HG03457 (cell line): ENCODE measurements around the gene CMBL.
"Not testable (repeated sequence)": the region's sequence is repeated elsewhere in the genome, so short reads cannot be mapped to it uniquely, and the experiment has no call there.

Experiments used
- ATAC-seq: cut with Tn5 transposase; IDR thresholded peaks from one replicate; pipeline ENCODE4 v1.9.1; 2021; ENCODE audit warnings: moderate number of reproducible peaks; ENCODE audit not compliant: unreplicated experiment

Gene CMBL

DNA sequence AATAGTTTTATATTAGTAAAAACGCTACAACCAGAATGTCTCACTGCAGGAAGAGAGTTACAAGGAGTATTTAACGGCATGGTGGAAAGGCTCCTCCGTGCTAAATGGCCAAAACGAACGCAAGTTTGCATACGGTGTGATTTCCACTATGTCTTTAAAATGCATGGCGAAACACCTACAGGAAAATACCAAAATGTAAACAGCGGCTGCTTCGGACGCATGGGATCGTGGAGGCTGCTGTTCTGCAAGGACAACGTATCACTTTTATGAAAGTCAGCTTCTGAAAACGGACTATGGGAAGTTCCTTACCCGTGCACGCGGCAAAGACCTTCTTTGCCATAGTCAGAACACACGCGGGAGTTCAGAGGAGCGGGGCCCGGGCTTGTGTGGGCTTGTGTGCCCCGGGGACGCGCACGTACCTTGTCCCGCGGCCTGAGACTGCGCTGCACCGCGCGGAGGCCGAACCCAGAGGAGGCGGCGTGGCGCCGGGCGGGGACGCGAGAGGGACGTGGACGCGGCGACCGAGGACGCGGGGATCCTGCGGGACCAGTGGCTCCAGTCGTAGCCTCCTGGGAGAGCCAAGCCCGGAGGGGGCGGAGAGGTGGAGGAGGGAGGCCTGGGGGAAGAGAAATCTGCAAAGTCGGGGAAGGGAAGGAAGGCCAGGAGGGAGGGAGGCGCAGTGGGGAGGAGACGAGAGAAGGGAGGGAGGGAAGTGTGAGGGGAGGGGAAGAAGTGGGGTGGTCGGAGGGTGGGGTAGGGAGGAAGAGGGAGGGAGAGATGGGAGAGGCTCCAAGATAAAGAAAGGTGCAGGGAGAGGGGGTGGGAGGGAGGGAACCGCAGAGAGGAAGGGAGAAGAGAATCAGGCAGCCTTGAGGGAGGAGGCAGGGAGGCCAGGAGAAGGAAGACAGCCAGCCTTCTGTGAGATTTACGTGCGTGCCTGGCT lies at the start of gene CMBL:
Gene CMBL (minus strand): TSS at position 697 of the 943 bp plus-strand sequence. CDS start 17,140 bp downstream, outside the sequence.
- ATAC-seq = peak; percentile 81

DNA sequence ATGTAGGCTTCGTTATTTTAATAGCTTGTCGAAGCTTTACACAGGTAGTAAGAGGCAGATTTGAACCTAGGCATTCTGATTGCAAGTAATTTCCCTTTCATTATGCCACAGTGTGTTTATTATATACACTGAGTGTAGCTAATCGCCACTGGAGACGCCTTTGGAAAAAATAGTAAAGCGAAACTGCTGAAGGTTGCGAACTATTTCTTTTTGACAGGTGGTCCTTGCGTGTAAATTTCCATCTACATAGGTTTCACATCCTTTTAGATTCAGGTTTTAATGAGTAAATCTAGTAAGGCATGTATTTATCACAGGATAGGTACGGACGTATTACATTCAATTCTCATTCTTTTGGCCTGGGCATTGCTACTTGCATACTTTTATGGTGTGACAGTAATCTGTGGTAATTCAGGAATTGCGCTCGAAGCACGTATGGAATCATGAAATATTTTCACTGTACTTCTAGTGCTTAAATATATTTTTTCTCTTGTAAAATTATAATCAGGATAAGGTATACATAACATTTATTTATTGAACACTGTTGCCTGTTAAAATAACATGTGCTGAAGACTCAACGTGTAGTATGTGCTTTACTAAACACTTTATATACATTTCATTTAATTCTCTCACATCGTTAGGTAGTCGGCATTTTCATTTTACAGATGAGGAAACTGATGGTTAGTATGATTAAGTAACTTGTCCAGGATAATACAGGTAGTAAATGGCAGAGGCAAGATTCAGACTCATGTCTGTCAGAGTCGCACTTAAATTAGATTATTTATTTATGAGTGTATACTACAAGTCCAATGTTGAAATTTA lies 47.6 kb upstream of the CMBL start:
- ATAC-seq = no peak

DNA sequence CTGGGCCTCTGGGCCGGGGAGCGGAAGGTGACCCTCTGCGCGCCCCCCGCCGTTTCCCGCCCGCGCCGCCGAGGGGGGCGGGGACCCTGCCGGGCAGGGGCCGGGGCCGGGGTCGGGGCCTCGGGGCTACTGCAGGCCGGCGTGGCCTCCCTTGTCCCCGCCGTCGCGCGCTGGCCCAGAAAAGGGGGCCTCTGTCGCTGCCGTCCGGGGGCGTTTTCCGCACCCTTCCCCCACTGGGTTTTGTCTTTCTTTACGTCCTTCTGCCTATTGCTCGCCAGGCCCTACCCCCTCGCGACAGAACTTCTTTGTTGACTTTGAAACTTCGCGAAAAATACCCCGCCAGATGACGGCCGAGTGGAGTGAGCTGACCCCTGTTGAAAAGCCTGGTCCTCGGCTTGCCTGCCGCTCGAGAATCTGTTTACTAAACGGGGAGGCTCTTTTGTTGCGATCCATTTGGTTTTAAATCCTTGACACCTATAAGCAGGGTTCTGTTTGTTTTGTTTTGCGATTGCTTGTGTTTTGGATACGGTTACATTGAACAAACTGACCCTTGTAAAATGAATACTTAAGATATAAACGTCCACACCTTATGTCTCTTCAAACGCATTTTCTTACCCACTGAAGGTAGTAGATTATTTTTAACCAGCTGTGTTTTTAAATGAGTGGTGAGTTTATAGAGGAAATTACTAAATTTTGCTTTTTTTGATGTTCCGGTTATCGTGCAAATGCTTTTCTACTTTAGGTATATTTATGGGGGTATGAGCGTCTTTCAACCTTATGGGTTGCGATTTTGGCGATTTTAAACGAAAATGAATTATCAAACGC lies 46.6 kb upstream of the CMBL start:
- ATAC-seq = no peak

DNA sequence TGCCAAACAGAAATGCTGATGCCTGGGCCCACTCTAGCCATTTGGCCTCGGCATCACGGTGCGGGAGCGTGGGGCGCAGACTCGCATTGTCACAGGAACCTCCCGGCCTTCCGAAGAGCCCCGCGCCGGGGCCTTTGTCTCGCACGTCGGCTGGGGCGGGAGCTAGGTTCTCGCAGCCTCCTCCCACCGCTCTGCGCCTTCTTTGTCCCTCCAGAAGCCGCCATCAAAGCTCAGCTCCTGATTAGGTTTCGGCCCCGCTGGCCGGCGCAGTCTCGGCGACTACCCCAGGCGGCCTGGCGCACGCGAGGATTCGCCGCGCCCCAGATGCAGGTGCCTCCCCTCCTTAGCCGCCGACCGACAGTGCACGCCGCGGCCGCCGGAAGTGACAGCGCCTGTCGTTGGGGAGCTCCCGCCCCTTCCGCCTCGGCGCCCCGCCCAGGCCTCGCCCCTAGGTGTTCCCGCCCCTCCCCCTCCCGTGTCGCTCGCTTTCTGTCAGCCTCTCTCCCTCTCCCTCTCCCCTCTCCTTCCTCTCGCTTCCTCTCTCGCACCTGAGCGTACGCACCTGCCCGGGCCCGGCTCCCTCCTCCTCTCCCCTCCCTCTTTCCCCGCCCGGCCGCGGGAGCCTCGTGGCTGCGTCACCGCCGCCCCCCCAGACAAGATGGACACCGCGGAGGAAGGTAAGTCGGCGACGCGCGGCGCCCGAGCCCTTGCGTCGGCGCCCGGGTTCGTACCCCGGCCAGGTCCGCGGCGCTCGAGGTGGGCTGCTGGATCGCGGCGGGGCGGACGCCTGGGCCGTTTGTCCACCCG lies 45.7 kb upstream of the CMBL start, which contains the start of gene MARCHF6:
Gene MARCHF6 (plus strand): TSS at position 455 of the 807 bp plus-strand sequence. CDS start 204 bp downstream, at position 659.
- ATAC-seq = peak; percentile 73

DNA sequence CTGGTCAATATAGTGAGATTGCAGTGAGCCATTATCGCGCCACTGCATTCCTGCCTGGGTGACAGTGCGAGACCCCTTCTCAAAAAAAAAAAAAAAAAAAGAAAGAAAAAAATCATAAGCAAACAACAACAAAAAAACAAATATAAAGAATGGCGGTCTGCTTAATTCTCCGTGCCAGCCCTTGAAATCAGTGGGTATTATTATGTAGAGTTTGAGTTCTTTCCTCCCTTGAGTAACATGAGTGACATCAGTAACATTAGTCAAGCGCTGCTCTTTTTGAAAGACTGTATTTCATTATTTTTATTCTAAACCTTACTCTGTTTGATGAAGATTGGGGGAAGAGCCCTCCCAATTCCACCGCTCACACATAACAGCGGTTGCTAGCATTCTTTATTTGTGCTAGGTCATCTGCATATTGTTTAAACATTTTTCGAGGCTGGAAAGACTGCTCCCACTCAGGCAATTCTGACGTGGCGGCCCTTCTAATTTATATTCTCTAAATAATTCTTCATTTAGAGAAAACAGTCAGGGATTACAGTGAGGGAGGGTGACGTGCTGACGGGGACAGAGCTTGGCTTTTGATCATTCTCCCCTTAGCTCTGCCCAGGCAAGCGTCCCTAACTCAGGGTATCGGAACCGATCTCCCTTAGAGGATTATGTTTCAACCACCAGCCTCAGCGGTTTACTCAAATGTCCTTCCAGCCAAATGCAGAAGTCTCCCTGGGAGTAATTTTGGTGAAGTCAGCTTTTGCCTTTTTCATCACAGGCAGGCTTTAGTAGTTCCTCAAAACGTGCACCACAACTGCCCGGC lies 44.9 kb upstream of the CMBL start:
- ATAC-seq = peak; percentile 25

DNA sequence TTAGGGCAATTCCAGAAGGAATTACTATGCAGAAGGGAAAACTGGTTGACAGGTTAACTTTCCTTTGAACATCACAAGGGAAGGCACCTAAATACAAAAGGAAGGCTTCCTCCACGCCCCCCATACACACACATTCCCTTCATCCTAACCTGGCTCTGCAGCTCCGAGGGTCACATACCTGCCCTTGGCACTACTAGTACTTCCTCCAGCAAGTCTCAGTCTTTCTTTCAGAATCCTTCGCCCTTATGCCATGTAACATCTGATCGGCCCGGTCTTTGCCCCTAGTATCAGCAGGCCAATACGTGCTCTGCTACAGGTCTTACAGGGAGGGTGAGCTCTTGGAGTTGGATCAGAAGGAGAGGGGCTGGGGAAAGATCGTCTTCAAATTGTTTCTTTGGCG lies 44.2 kb upstream of the CMBL start:
- ATAC-seq = no peak

DNA sequence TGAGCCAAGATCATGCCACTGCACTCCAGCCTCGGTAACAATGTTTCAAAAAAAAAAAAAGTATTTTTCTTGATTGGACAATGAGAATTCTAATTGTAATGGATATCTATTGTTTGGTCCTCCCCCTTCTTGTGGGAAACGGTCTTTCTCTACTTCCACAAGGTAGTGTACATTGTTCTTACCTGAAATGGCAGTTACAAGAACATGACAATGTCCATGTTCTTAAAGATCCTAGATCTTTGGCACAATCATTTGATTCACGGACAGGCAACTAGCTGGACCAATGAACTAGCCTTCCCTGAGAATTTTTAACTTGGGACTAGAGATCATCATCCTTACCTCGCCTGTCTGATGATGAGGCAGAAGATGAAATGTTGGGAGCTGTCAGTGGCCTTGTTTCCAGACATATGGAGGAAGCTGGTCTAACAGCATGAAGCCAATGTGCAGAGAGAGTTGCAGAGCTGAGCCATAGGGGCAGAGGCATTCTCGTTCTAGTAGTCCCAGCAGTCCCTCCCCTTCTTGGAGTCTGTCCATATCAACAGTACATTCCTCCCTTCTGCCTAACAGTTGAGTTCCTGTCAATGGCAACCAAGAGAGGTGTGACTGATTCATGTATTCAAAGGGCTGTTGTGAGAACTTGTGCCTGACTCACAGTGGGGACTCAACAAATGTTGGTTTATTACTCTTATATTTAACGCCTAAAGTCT lies 43.6 kb upstream of the CMBL start:
- no peak for ATAC-seq

DNA sequence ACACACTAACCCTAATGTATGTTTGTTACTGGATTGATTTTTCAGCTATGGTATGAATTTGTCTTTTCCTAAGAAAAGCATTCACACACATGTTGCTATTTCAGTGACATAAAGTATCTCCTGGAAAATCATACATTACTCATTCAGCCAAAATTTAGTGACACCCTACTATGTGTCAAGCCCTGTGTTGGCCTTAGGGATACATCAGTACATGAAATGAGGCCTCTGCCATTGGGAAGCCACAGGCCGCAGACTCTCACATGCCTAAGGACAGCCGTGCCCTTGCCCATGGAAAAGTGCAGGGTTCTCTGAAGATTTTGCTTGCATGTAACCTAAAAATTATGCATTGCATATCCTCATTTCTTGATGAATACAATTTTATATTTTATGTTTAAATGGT lies 40.6 kb upstream of the CMBL start:
- no peak for ATAC-seq

DNA sequence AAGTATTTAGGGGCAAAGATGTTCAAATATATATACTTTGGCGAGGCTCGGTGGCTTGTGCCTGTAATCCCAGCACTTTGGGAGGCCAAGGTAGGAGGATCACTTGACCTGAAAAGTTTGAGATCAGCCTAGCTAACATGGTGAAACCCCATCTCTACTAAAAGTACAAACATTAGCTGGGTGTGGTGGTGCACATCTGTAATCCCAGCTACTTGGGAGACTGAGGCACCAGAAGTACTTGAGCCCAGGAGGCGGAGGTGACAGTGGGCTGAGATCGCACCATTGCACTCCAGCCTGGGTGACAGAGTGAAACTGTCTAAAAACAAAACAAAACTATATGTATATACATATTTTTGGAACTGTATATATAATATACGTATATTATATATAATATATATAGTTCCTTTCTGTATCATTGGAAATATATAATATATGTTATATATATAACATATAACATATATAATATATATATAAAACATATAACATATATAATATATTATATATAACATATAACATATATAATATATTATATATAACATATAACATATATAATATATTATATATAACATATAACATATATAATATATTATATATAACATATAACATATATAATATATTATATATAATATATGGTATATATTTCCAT lies 36.9 kb upstream of the CMBL start:
- not testable (repeated sequence) for ATAC-seq

DNA sequence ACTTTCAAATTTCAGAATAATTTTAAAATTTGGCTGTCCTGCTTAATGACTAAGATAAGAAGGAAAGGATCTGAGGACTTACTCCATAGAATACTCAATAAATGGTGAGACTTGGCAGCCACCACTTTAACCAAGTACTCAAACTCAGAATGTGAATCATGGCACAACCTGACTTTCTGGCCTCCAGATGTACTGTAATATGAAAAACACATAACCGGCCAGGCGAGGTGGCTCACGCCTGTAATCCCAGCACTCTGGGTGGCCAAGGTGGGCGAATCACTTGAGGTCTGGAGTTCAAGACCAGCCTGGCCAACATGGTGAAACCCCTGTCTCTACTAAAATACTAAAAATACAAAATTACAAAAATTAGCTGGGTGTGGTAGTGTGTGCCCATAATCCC lies 35.8 kb upstream of the CMBL start:
- ATAC-seq = no peak

DNA sequence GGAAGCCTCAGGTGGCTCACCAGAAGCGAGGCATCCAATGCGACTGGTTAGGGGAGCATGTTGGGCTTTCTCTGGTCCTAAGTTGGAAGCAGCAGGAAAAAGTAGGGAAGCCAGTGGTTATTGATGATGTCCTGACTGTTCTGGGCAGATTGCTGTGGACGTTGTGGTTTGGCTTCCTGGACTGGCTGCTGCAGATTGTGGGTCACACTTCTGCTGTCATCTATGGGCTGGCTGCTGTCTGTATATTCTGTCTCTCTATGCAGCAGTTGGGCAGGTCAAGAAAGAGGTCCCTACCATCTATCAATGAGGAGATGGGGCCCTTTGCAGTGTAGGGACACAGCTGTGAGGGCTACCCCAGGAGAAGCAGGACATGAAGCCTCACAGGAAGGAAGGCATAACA lies 32.3 kb upstream of the CMBL start:
- no peak for ATAC-seq

DNA sequence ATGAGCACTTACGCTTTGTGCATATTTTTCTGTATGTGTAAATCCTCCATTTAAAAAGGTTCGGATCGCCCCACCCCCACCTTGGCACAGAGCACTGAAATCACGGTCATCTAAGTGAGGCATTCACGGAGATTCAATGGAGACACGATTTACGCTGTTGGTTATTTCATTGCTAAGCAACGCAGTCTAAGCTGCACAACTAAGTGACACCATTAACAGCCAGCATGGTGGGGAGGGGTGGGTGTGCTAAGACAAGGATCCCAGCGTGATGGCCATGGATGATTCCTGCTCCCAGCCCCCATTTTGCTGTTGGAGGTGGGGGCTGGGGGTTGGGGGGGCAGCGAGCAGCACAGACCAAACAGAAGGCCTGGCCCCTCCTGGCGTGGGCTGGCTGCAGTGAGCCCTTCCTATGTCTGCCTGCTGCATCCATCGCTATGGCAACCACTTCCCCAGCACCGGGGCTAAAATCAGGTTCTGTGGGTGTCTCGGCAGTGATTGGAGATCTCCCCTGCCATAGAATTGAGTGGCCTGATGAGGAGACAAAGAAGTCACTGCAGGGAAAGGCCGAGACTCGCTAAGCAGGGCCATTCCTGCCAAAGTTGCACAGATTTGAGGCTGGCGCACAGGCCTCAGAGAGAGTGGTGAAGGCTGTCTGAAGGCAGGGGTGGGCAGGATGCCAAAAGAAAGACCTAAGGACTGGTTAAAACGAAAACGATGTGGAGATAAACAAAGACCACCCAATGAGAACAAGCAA lies 31.5 kb upstream of the CMBL start:
- ATAC-seq = no peak

DNA sequence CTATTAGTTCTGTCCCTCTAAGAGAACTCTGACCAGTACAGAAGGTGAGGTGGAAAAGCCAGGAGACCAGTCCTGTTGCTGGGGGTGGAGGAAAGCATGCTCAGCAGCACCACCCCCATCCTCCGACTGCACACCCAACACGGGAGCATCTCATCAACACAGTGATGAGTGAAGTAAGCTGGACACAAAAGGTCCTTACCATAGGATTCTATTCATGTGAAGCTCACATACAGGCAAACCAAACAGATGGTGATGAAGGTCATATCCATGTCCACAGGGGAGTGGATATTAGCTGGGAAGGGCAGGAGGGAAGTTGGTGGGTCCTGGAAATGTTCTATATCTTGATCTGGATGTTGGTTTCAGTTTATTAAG lies 31.0 kb upstream of the CMBL start:
- ATAC-seq = no peak

DNA sequence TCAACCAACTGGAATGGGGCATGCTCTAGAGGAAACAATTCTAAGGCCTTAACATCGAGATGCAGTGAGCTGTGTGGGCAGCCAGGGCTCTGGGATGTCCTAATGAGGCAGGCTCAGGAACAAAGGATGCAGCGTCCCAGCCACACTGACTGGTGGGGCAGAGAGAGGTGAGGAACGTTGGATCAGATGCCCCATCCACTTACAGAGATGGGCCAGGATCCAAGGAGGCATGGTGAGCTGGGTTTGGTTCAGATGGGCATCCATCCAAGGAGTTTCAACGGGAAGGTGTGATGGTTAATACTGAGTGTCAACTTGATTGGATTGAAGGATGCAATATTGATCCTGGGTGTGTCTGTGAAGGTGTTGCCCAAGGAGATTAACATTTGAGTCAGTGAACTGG lies 30.3 kb upstream of the CMBL start:
- ATAC-seq = no peak

DNA sequence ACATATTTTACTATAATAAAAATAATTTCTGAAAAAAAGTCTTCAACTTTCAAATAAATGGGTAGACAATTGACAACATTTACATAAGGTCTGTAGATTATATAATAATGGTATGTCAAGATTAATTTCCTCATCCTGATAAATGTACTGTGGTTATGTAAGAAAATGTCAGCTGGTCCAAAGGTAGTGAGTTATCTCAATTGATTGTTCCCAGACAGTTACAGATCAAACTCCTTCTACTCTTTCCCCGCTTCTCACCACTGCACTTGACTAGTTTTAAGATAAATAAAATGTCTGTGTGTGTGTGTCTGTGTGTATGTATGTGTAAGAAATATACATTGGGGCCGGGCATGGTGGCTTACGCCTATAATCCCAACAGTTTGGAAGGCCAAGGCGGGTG lies 29.4 kb upstream of the CMBL start:
- ATAC-seq = no peak

DNA sequence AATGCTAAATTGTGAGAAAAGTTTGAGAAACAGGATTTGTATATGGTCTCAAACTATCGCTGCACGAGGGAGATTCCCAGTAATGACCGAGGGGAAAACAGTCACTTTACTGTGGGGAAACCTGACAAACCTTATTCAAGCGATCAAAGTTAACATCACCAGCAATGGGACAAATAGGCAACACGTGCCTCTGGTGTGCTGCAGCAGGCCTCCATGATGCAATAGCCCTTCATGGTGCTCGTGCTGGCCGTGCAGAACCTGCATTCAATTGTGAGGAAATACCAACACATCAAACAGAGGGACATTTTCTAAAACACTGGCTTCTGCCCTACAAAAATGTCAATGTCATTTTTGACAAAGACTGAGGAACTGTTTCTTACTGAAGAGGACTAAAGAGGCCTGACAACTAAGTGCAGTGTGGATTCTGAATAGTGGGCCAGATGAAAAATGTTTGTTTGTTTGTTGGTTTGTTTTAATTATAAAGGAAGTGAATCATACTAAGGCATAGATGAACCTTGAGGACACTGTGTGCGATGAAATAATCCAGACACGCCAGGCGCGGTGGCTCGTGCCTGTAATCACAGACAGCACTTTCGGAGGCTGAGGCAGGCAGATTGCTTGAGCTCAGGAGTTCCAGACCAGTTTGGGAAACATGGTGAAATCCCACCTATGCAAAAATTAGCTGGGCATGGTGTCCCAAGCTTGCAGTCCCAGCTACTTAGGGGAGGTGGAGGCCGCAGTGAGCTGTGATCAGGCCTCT lies 28.2 kb upstream of the CMBL start:
- ATAC-seq = no peak

DNA sequence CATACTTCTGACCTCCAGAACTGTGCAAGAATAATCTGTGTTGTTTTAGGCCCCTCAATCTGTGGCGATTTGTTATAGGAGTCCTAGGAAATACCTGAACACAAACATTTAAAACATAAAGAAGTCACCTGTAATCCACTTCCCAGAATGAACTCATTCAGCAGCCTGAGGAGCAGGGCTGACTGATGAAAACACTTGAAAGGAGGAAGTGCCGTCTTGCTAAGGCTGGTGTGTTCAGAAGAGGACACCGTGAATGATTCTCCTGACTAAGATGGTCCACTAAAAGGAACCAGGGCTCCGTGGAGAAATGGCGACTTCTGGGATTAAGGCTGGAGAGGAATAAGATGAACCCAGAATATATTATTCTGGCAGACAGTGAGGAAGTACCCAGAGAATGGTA lies 27.1 kb upstream of the CMBL start:
- ATAC-seq = no peak
